K562 (cell line): ENCODE results near the gene CCNL2. TPM values are rescaled to one million over a fixed set of nuclear protein-coding genes. Genes with fewer than 3 reads are reported as not detected.

Experiments used
- ADNP ChIP-seq: fragments of 200-800 bp; sonication (Bioruptor generic); IDR thresholded peaks from 2 replicates; pipeline ENCODE4 v1.6.1; 2016; ENCODE audit warnings: missing genetic modification characterization, missing compliant biosample characterization
- CBFA2T2 ChIP-seq: fragments of 450-650 bp; conservative IDR thresholded peaks from 2 replicates; pipeline ENCODE4 v1.6.1; 2017; ENCODE audit warnings: mild to moderate bottlenecking
- CCNT2 ChIP-seq: IDR thresholded peaks from 2 replicates; pipeline ENCODE4 v1.6.1; 2011; ENCODE audit warnings: borderline replicate concordance, low read depth, mild to moderate bottlenecking, moderate library complexity, mixed read lengths, low read length; ENCODE audit not compliant: insufficient read length; ENCODE audit errors: extremely low read depth
- DPF2 ChIP-seq: fragments of 450-650 bp; IDR thresholded peaks from 2 replicates; pipeline ENCODE4 v1.6.1; 2016
- ETS2 ChIP-seq: IDR thresholded peaks from 2 replicates; pipeline ENCODE4 v1.6.1; 2016; ENCODE audit warnings: borderline replicate concordance, missing genetic modification characterization, mild to moderate bottlenecking, moderate library complexity, missing compliant biosample characterization; ENCODE audit not compliant: poor library complexity, severe bottlenecking
- GABPA ChIP-seq: fragments of 200-800 bp; sonication (Bioruptor generic); conservative IDR thresholded peaks from 2 replicates; pipeline ENCODE4 v1.6.1; 2016; ENCODE audit warnings: low read depth, missing genetic modification characterization, missing compliant biosample characterization
- GABPB1 ChIP-seq: sonication (generic); formaldehyde crosslinking; IDR thresholded peaks from 2 replicates; pipeline ENCODE4 v1.8.0; 2022; ENCODE audit warnings: mild to moderate bottlenecking, missing genetic modification reagents
- GTF2F1 ChIP-seq: IDR thresholded peaks from 2 replicates; pipeline ENCODE4 v1.6.1; 2011; ENCODE audit warnings: low read depth, low read length, improper control_type of control experiment
- HDAC1 ChIP-seq, 2 experiments: fragments of 450-650 bp; IDR thresholded peaks; 2 replicates each; pipeline ENCODE4 v1.6.1; 2016 to 2017; ENCODE audit warnings: inconsistent platforms in 1 of 2, mild to moderate bottlenecking in 1 of 2, moderate library complexity in 1 of 2
- KAT2B ChIP-seq: IDR thresholded peaks from one replicate; pipeline ENCODE4 v1.6.1; 2012; ENCODE audit warnings: low read depth, mild to moderate bottlenecking, control low read depth, inconsistent platforms, low read length, moderate library complexity
- MAX ChIP-seq: sonication (generic); formaldehyde crosslinking; IDR thresholded peaks from 2 replicates; pipeline ENCODE4 v1.9.0; 2022; ENCODE audit warnings: mild to moderate bottlenecking, missing genetic modification reagents
- SAFB2 ChIP-seq: fragments of 200-400 bp; formaldehyde crosslinking; IDR thresholded peaks from 2 replicates; pipeline ENCODE4 v1.6.1; 2018; ENCODE audit warnings: borderline replicate concordance, low read length, low read depth, moderate library complexity; ENCODE audit not compliant: severe bottlenecking
- TAF7 ChIP-seq: fragments of 450-650 bp; IDR thresholded peaks from 2 replicates; pipeline ENCODE4 v1.6.1; 2016; ENCODE audit warnings: missing genetic modification characterization, missing compliant biosample characterization
- TFAM ChIP-seq: fragments of 250-450 bp; sonication (Bioruptor Pico); conservative IDR thresholded peaks from 2 replicates; pipeline ENCODE4 v1.5.0; 2021; ENCODE audit warnings: mild to moderate bottlenecking, moderate library complexity
- TFE3 ChIP-seq: fragments of 450-650 bp; formaldehyde crosslinking; IDR thresholded peaks from 2 replicates; pipeline ENCODE4 v1.4.0; 2020; ENCODE audit warnings: mild to moderate bottlenecking, mixed read lengths
- THAP12 ChIP-seq: fragments of 250-450 bp; sonication (Bioruptor Pico); IDR thresholded peaks from 2 replicates; pipeline ENCODE4 v1.9.0; 2021; ENCODE audit warnings: mild to moderate bottlenecking, inconsistent platforms
- XRCC3 ChIP-seq: fragments of 450-650 bp; IDR thresholded peaks from 2 replicates; pipeline ENCODE4 v1.6.1; 2017; ENCODE audit warnings: mild to moderate bottlenecking, moderate library complexity
- ZC3H11A ChIP-seq: IDR thresholded peaks from 2 replicates; pipeline ENCODE4 v1.6.1; 2012; ENCODE audit warnings: low read depth, low read length, improper control_type of control experiment
- ZNF263 ChIP-seq: sonication (generic); formaldehyde crosslinking; IDR thresholded peaks from 2 replicates; pipeline ENCODE4 v1.8.0; 2022; ENCODE audit warnings: mild to moderate bottlenecking, missing genetic modification reagents, borderline replicate concordance
- ZNF280B ChIP-seq: fragments of 250-450 bp; sonication (Bioruptor Pico); IDR thresholded peaks from 2 replicates; pipeline ENCODE4 v1.5.1; 2021; ENCODE audit warnings: mild to moderate bottlenecking
- polyA plus RNA-seq, 8 experiments: library from polyadenylated mRNA; depleted of rRNA in 4 of 8; stranded (reverse) in 5 of 8; unstranded in 3 of 8; fragments of >200 nt; fragmentation: Nextera tagmentation in 2 of 8; fragmentation: Illumina TruSeq in 1 of 8; extraction: Ambion mirVana in 2 of 8; extraction: Trizol in 1 of 8; gene quantifications; 2 replicates each; pipeline versions ENCODE4 v1.2.1 to v1.2.3, GENCODE V29; 2011 to 2014; ENCODE audit warnings: inconsistent platforms in 1 of 8, missing spikeins in 1 of 8
- total RNA-seq, 7 experiments: library from RNA; depleted of rRNA in 6 of 7; stranded (reverse); fragments of >200 nt in 6 of 7; fragmentation: Illumina TruSeq in 2 of 7; extraction: Trizol in 2 of 7; gene quantifications; 2 replicates each; pipeline versions ENCODE4 v1.2.1 to v1.2.3, GENCODE V29; 2011 to 2021; ENCODE audit warnings: low replicate concordance in 1 of 7

Gene CCNL2
- total and polyA plus RNA-seq, 9 of the 15 experiments (the other 6 are each of a cell fraction or from before 2014, with no cell fraction given), result 2.8 to 287 (median 94.5) TPM

GRCh38 chr1:1344655-1345361 lies 54.3 kb downstream of the CCNL2 start (continued):
- peak in 1 of 2 experiments; percentile 41; a peak in 1 of 4 replicates for TF ChIP-seq HDAC1 (IDR thresholded peaks at IDR 0.05)
- TF ChIP-seq ZNF263 (CRISPR knock-in tag), result no peak
- no peak for TF ChIP-seq ADNP (tag)
- no peak for TF ChIP-seq KAT2B
- TF ChIP-seq XRCC3, result no peak
- no peak for TF ChIP-seq CBFA2T2
- TF ChIP-seq TFAM (CRISPR knock-in tag), result no peak
- TF ChIP-seq ZNF280B (CRISPR knock-in tag), result no peak
- peak; percentile 52; the same call in 1 of the 2 replicates for TF ChIP-seq MAX (CRISPR knock-in tag)
- TF ChIP-seq SAFB2, result no peak
- peak; percentile 37; the same call in 1 of the 2 replicates for TF ChIP-seq GABPB1 (CRISPR knock-in tag)
- TF ChIP-seq GABPA, result no peak
- 0 out of 2 replicates have a peak, but pooled peaks have one; percentile 52 for TF ChIP-seq DPF2
- TF ChIP-seq TAF7 (tag), result no peak
- no peak for TF ChIP-seq GTF2F1
- TF ChIP-seq CCNT2, result no peak
- no peak for TF ChIP-seq ETS2 (tag)
- TF ChIP-seq THAP12 (CRISPR knock-in tag), result no peak
- TF ChIP-seq ZC3H11A, result no peak
- TF ChIP-seq TFE3 (CRISPR knock-in tag), result no peak
